CMK (cell line): ENCODE measurements around the gene ATP4B.

Experiments used
- DNase-seq: peaks from one replicate; pipeline ENCODE4 v3.0.0-alpha.2; 2010; ENCODE audit warnings: low read depth

ATP4B gene

DNA sequence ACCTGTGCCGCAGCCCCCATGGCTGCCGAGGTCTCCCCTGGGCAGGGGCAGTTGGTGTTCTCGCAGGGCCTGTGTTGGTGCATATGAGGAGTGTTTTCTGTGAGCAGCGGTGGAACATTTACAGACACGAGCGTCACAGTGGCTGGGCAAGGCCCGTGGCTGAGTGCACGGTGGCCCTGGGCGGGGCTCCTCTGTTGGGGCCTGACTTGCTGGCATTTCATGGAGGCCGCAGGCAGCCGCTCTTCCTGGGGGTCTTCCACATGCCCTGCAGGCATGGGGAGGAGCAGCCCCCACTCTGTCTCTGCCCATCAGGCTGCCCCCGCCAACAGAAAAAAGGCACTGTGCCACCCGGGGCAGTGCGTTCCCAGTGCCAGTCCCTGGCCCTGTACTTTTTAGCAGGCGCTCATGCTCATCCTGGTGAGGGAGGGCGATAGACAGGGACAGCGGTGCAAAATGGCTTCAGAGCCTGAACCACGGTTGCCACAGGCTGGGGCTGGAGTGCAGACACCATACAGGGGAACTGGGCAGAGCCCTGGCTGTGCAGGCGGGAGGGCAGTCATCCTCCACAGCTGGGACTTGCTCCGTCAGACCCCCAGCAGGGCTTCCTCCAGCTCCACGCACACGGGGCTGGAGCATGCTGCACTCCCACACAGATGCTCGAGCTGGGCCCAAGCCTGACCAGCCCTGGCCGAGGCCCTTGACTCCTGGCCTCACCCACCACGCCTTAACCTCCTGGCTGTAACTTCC lies 49.9 kb downstream of the ATP4B start:
- DNase-seq = no peak

DNA sequence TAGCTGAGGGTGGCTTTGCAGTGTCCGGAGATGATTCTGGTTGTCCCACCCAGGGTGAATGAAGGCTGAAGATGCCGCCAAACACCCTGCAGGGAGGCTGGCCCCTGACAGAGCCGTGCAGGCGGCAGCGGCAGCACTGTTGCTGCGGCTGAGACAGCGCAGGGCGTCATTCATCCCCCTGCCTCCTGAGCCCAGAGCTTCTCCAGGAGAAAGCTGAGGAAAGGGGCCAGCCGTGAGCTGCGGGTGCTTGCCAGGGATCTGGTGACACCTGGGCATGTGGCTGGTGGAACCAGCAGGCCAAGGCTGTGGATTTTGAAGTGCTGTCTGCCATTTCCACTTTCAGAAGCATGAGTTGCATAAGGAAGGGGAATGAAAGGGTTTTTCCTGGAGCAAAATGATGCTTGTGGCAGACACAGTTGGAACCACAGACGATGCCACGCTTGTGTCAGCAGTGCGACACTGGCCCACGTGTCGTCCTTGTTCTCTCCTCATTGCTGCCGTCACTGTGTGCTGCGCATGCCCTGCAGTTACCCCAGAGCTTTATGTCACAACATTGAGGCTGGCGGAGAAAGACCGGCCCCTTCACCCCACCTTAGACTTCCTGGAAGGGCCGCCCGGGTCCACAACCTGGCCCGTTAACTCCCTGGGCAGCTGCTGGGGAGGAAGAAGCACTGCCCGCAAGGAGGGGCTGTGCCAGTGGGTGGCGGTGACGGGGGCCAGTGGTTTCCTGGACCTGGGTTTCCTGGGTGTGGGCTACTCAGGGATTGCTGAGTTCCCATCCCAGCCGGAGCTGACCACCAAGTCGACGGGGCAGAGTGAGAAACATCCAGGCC lies 50.7 kb downstream of the ATP4B start:
- no peak for DNase-seq

DNA sequence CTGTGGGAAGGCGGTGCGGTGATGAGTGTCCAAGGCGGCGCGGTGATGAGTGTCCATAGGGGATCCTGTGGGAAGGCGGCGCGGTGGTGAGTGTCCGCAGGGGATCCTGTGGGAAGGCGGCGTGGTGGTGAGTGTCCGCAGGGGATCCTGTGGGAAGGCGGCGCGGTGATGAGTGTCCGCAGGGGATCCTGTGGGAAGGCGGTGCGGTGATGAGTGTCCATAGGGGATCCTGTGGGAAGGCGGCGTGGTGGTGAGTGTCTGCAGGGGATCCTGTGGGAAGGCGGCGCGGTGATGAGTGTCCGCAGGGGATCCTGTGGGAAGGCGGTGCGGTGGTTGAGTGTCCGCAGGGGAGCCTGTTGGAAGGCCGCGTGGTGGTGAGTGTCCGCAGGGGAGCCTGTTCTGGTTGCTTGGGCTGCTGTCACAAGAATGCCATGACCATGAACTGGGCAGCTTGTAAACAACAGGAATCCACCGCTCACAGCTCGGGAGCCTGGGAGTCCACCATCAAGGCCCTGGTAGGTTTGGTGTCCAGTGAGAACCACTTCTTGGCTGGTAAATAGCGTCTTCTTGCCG lies 52.0 kb downstream of the ATP4B start:
- no peak for DNase-seq

DNA sequence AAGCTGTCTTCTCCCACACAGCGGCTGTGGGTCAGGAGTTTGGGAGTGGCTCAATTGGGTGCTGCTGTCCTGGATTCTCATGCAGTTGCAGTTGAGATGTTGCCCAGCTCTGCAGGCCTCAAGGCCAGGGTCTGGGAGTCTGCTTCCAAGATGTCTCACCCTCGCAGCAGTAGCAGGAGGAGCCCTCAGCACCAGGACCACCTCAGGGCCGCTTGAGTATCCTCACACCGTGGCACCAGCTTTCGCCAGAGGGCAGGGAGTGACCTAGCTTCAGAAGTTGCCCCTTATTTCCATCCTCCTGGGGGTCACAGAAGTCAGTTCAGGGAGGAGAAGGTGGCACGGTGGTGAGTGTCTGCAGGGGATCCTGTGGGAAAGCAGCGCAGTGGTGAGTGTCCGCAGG lies 52.5 kb downstream of the ATP4B start:
- no peak for DNase-seq

DNA sequence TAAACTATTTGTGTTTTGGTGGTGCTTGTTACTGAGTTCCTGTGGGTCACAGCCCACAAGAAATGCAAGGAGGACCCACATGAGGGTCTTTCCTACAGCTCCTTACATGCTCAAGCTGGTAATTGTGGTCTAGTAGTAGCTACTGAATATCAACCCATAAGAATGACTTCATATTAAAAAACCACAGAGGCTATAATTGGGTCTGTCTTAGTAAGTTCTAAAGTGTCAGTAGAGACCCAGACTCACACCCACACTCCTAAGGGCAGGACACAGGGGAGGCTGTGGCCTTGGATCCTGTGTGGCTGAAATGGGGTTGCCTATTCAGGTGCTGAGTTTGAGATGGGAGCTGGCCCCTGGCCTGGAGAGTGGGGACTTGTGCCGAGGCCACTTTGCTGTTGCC lies 53.8 kb downstream of the ATP4B start:
- no peak for DNase-seq

DNA sequence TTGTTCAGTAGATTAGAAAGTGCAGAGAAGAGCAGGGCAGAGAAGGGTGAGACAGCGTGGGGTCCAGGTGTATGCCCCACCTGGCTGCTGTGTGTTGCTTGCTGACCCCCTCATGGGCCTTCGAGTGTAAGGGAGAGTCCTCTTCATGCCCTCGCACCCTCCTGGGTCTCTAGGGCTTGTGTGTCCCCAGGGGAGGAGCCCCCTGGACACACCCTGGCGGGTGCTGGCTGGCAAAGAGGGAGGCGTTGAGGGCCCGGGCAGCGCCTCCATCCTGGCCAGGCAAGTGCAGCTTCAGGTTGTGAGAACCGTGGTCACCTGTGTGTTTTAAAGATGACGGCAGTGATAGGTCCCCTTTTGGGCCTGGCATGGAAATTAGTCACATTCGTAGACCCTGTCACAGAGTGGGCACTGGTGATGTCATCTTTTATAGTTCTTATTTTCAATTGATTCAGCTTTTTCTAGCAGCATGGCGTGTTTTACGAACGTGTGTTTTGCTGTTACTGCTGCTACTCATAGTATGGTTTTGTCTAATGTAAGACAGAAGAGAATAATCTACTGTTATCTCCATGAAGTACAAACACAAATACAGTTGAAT lies 54.8 kb downstream of the ATP4B start:
- no peak for DNase-seq

DNA sequence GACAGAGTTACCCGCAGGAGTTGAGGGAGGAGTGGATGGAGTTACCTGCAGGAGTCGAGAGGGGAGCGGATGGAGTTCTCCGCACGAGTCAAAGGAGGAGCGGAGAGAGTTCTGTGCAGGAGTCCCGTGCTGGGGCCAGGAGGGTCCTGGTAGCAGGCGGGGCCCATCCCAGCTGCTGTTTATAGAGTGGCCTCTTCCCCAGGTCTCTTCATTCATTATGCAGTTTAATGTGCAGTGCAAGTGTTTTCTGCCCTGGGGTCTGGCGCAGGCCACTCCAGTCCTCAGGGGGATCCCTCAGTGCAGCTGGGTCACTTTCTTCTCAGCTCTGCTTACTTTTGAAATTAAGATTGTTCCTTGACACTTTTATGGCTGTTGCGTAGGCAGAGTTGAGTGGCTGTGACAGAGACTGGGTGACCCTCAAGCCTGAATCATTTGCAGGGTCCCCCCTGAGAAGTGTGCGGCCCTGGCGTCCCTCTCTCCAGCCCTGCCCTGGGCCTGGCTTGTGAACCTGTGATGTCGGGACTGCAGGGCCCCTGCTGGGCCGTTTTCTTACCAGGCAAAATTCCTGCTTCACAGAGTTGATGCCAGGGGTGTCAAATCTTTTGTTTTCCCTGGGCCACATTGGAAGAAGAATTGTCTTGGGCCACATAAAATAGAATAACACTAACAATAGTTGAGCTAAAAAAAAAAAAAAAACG lies 55.6 kb downstream of the ATP4B start:
- no peak for DNase-seq

DNA sequence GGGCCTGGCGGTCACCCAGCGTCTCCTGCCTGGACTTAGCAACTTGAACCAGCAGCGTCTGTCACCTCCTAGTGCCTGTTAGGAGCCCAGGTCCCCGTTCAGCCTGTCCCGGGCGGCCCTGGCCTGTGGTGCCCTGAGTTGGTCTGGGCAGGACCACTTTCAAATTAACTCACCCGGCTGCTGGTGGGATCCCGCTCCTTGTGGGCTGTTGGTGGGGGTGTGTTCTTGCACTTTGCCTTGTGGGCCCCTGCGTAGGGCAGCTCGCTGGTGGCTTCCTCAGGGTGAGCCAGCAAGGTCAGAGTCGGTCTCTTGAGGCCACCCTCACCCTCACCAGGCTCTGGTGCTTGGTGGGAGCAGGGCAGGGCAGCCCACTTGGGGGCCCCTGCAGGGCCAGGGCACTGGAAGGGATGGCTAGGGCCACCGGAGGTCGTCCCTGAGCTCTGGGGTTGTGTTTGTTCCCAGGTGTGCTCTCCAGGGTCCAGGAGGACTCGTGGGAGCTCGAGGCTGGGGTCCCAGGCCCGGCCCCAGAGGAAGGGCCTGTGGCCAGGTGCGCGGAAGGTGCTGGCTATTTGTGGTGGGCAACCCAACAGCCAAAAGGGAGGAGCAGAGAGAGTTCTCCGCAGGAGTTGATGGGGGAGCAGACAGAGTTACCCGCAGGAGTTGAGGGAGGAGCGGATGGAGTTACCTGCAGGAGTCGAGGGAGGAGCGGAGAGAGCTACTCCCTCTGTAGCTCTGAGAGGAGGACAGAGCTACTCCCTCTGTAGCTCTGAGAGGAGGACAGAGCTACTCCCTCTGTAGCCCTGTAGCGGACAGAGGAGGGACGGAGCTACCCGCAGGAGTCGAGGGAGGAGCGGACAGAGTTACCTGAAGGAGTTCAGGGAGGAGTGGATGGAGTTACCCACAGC lies 56.6 kb downstream of the ATP4B start:
- DNase-seq = no peak

DNA sequence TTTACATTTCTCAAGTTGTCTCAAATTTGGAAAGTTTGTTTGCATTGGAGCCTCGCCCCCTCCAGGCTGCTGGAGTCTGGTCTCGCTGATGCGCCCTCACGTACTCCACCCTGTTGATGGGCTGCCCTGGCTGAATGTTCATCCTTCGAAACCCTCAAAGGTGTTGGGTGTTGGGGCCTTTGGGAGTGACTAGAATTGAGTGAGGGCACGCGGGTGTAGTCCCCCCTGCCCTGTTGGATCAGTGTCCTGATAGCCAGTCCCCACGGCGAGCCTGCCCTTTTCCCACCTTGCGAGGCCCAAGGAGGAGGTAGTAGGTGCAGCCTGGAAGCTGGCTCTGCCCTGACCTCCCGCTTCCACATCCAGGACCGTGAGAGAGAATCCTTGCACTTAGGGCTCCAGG lies 58.6 kb downstream of the ATP4B start:
- DNase-seq = no peak
